GM23338 (cell line): ENCODE data around the gene STRA8. TPM values are rescaled to one million over a fixed set of nuclear protein-coding genes. Genes with fewer than 3 reads are reported as not detected.

Source experiments
- ATAC-seq: fragments of 200-7000 bp; cut with Tn5 transposase; 3 replicates; pipeline ENCODE4 v1.9.1; 2020
- DNase-seq: peaks from one replicate; pipeline ENCODE4 v3.0.0-alpha.2; 2015; ENCODE audit warnings: low spot score
- H2AFZ ChIP-seq: fragments of 200-600 bp; sonication (generic); 2 replicates; pipeline ENCODE4 v1.8.0; 2016; ENCODE audit warnings: antibody characterized with exemption, mild to moderate bottlenecking, moderate library complexity
- H3F3A ChIP-seq: fragments of 200-600 bp; sonication (generic); replicated peaks from 2 replicates; pipeline ENCODE4 v1.8.0; 2017; ENCODE audit warnings: antibody characterized with exemption, mixed run types, low read depth
- H3K27ac ChIP-seq: fragments of 200-600 bp; sonication (generic); 2 replicates; pipeline ENCODE4 v1.6.1; 2016; ENCODE audit warnings: low read depth
- H3K27me3 ChIP-seq: fragments of 200-600 bp; sonication (generic); 2 replicates; pipeline ENCODE4 v1.8.0; 2016; ENCODE audit warnings: mild to moderate bottlenecking, mixed run types, moderate library complexity; ENCODE audit not compliant: insufficient read depth
- H3K36me3 ChIP-seq: fragments of 200-600 bp; sonication (generic); 2 replicates; pipeline ENCODE4 v1.8.0; 2016; ENCODE audit warnings: mild to moderate bottlenecking; ENCODE audit not compliant: insufficient read depth
- H3K4me1 ChIP-seq: fragments of 200-600 bp; sonication (generic); 2 replicates; pipeline ENCODE4 v1.8.0; 2016; ENCODE audit warnings: mild to moderate bottlenecking, moderate library complexity; ENCODE audit not compliant: insufficient read depth
- H3K4me2 ChIP-seq: fragments of 200-600 bp; sonication (generic); 2 replicates; pipeline ENCODE4 v1.7.1; 2017; ENCODE audit warnings: mixed run types
- H3K4me3 ChIP-seq: fragments of 200-600 bp; sonication (generic); 2 replicates; pipeline ENCODE4 v1.6.1; 2016; ENCODE audit warnings: mixed run types
- H3K79me2 ChIP-seq: fragments of 200-600 bp; sonication (generic); replicated peaks from 2 replicates; pipeline ENCODE4 v1.8.0; 2017; ENCODE audit warnings: mild to moderate bottlenecking; ENCODE audit not compliant: insufficient read depth
- H3K9me2 ChIP-seq: fragments of 200-600 bp; sonication (generic); 2 replicates; pipeline ENCODE4 v1.8.0; 2017; ENCODE audit not compliant: insufficient read depth
- H4K20me1 ChIP-seq: fragments of 200-600 bp; sonication (generic); replicated peaks from 2 replicates; pipeline ENCODE4 v1.8.0; 2017; ENCODE audit warnings: mild to moderate bottlenecking; ENCODE audit not compliant: insufficient read depth
- H3K27ac Mint-ChIP-seq: 2 replicates; pipeline ENCODE4 v1.8.0; 2020; ENCODE audit warnings: inconsistent platforms, mild to moderate bottlenecking, moderate library complexity, mixed read lengths
- H3K27me3 Mint-ChIP-seq: 3 replicates; pipeline ENCODE4 v1.8.0; 2022; ENCODE audit warnings: low read depth, mild to moderate bottlenecking, moderate library complexity, mixed read lengths, inconsistent platforms; ENCODE audit not compliant: insufficient read depth, poor library complexity
- H3K36me3 Mint-ChIP-seq: 3 replicates; pipeline ENCODE4 v1.8.0; 2021; ENCODE audit warnings: low read depth, mild to moderate bottlenecking, inconsistent platforms, moderate library complexity, mixed read lengths
- H3K4me1 Mint-ChIP-seq: 3 replicates; pipeline ENCODE4 v1.8.0; 2020; ENCODE audit warnings: mild to moderate bottlenecking, inconsistent platforms, mixed read lengths
- H3K4me3 Mint-ChIP-seq: 3 replicates; pipeline ENCODE4 v1.8.0; 2021; ENCODE audit warnings: moderate library complexity, mild to moderate bottlenecking, inconsistent platforms, mixed read lengths
- H3K9me3 Mint-ChIP-seq: 3 replicates; pipeline ENCODE4 v1.8.0; 2020; ENCODE audit warnings: moderate library complexity, mild to moderate bottlenecking, inconsistent platforms, mixed read lengths
- CREB1 ChIP-seq: fragments of 250-450 bp; sonication (Bioruptor Pico); IDR thresholded peaks from 2 replicates; pipeline ENCODE4 v1.5.0; 2020; ENCODE audit warnings: low read depth, mild to moderate bottlenecking, moderate library complexity
- EZH2 ChIP-seq: fragments of 200-600 bp; sonication (generic); IDR thresholded peaks from one replicate; pipeline ENCODE4 v1.8.0; 2017; ENCODE audit warnings: antibody characterized with exemption, mild to moderate bottlenecking, low read depth; ENCODE audit not compliant: unreplicated experiment
- EZH2phosphoT487 ChIP-seq: fragments of 200-600 bp; sonication (generic); IDR thresholded peaks from one replicate; pipeline ENCODE4 v1.8.1; 2018; ENCODE audit warnings: antibody characterized with exemption; ENCODE audit not compliant: unreplicated experiment
- JUNB ChIP-seq: IDR thresholded peaks from one replicate; pipeline ENCODE4 v1.6.1; 2016; ENCODE audit warnings: antibody characterized with exemption; ENCODE audit not compliant: unreplicated experiment
- NANOG ChIP-seq: IDR thresholded peaks from 2 replicates; pipeline ENCODE4 v1.6.1; 2016; ENCODE audit warnings: antibody characterized with exemption, borderline replicate concordance
- POLR2AphosphoS5 ChIP-seq: IDR thresholded peaks from 2 replicates; pipeline ENCODE4 v1.6.1; 2016; ENCODE audit warnings: antibody characterized with exemption, low read depth
- STAT1 ChIP-seq: IDR thresholded peaks from one replicate; pipeline ENCODE4 v1.6.1; 2016; ENCODE audit warnings: antibody characterized with exemption; ENCODE audit not compliant: unreplicated experiment
- ZNF114 ChIP-seq: fragments of 250-450 bp; sonication (Bioruptor Pico); IDR thresholded peaks from 2 replicates; pipeline ENCODE4 v1.5.0; 2020; ENCODE audit warnings: mild to moderate bottlenecking, moderate library complexity
- ZNF331 ChIP-seq: fragments of 250-450 bp; sonication (Bioruptor Pico); IDR thresholded peaks from 2 replicates; pipeline ENCODE4 v1.5.0; 2020; ENCODE audit warnings: low read depth, mild to moderate bottlenecking, moderate library complexity
- polyA plus RNA-seq: library from polyadenylated mRNA; unstranded; fragments of >200 nt; fragmentation: Nextera tagmentation; extraction: Ambion mirVana; gene quantifications from 2 replicates; pipeline ENCODE4 v1.2.1, GENCODE V29; 2016
- total RNA-seq: library from RNA; depleted of rRNA; stranded (reverse); fragments of >200 nt; shearing (Covaris generic); gene quantifications from 2 replicates; pipeline ENCODE4 v1.2.3, GENCODE V29; 2014
- TF ChIP-seq, protein P1 (sequence below), 2 experiments: fragments of 200-600 bp in 1 of 2; sonication (generic) in 1 of 2; conservative IDR thresholded peaks; 2 replicates each; pipeline versions ENCODE4 v1.5.1 to v1.6.1; 2016 to 2017; ENCODE audit warnings: antibody characterized with exemption in 2 of 2, low read depth in 2 of 2, mild to moderate bottlenecking in 2 of 2, moderate library complexity in 1 of 2
- TF ChIP-seq, protein P2 (sequence below): fragments of 250-450 bp; sonication (Bioruptor Pico); IDR thresholded peaks from 2 replicates; pipeline ENCODE4 v1.5.0; 2020; ENCODE audit warnings: mild to moderate bottlenecking, moderate library complexity
- TF ChIP-seq, protein P3 (sequence below): IDR thresholded peaks from 2 replicates; pipeline ENCODE4 v1.6.1; 2016; ENCODE audit warnings: antibody characterized with exemption
- TF ChIP-seq, protein P4 (sequence below): IDR thresholded peaks from one replicate; pipeline ENCODE4 v1.6.1; 2018; ENCODE audit warnings: antibody characterized with exemption; ENCODE audit not compliant: unreplicated experiment

The STRA8 gene
- total and polyA plus RNA-seq, 2 experiments from 2014 or later = not detected

DNA sequence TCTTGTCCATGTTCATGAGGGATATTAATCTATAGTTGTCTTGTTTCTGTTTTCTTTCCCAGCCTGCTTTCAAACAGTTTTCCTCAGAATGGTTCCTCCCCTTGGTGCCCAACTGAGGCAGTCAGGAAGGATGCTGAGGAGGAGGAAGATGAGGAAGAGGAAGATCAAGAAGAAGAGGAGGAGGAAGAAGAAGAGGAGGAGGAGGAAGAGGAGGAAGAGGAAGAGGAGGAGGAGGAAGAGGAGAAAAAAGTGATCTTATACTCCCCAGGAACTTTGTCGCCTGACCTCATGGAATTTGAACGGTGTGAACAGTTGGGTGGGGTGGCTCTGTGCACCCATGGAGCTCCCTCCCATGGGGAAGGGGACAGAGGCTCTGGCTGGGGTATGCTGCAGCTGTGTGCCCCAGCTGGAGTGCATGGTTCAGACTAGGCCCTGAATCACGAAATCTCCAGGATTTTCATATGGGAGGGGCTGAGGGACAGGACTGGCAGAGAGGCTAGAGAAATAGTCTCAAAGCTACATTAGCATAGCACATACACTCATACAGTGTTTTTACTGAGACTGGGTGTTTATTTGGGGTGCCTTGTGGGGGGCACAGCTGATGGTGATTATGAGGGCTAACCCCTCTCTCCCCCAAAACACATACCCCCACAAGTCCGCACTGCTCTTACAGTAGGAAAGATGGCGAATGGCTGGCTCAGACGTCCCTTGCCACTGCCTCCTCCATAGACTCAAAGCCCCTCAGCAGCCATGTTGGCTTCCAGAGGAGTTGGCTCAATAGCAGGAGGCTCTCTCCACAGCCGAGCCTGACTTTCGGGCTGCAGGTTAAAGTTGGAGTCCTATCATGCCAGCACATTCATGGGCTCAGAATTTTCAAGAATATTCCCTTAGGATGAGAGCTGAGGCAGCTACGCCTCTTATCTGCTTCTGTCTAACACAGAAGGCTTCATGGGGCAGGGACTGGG, 11.9 kb downstream of the STRA8 start:
- Mint-ChIP-seq H3K9me3 (0 out of 3 replicates have a peak, but pooled peaks cover 4% of the 10 kb centered on the region), H3K36me3 (no peaks in the 10 kb centered on the region), H3K27me3 (peaks cover 7% of the 10 kb centered on the region), H3K27ac (no peak overlapping the region), H3K4me3 (no peak overlapping the region), H3K4me1 (peaks cover 13% of the 10 kb centered on the region)
- ATAC-seq (no peak), DNase-seq (no peak)
- no peak overlapping the region for H3K27ac ChIP-seq
- TF ChIP-seq, protein P1, sequence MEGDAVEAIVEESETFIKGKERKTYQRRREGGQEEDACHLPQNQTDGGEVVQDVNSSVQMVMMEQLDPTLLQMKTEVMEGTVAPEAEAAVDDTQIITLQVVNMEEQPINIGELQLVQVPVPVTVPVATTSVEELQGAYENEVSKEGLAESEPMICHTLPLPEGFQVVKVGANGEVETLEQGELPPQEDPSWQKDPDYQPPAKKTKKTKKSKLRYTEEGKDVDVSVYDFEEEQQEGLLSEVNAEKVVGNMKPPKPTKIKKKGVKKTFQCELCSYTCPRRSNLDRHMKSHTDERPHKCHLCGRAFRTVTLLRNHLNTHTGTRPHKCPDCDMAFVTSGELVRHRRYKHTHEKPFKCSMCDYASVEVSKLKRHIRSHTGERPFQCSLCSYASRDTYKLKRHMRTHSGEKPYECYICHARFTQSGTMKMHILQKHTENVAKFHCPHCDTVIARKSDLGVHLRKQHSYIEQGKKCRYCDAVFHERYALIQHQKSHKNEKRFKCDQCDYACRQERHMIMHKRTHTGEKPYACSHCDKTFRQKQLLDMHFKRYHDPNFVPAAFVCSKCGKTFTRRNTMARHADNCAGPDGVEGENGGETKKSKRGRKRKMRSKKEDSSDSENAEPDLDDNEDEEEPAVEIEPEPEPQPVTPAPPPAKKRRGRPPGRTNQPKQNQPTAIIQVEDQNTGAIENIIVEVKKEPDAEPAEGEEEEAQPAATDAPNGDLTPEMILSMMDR (conservative IDR thresholded peaks at IDR 0.05; ENCODE audit: low read depth in 2 of 2) = no peak
- no peak for TF ChIP-seq JUNB
- no peak for TF ChIP-seq POLR2AphosphoS5
- TF ChIP-seq, protein P2, sequence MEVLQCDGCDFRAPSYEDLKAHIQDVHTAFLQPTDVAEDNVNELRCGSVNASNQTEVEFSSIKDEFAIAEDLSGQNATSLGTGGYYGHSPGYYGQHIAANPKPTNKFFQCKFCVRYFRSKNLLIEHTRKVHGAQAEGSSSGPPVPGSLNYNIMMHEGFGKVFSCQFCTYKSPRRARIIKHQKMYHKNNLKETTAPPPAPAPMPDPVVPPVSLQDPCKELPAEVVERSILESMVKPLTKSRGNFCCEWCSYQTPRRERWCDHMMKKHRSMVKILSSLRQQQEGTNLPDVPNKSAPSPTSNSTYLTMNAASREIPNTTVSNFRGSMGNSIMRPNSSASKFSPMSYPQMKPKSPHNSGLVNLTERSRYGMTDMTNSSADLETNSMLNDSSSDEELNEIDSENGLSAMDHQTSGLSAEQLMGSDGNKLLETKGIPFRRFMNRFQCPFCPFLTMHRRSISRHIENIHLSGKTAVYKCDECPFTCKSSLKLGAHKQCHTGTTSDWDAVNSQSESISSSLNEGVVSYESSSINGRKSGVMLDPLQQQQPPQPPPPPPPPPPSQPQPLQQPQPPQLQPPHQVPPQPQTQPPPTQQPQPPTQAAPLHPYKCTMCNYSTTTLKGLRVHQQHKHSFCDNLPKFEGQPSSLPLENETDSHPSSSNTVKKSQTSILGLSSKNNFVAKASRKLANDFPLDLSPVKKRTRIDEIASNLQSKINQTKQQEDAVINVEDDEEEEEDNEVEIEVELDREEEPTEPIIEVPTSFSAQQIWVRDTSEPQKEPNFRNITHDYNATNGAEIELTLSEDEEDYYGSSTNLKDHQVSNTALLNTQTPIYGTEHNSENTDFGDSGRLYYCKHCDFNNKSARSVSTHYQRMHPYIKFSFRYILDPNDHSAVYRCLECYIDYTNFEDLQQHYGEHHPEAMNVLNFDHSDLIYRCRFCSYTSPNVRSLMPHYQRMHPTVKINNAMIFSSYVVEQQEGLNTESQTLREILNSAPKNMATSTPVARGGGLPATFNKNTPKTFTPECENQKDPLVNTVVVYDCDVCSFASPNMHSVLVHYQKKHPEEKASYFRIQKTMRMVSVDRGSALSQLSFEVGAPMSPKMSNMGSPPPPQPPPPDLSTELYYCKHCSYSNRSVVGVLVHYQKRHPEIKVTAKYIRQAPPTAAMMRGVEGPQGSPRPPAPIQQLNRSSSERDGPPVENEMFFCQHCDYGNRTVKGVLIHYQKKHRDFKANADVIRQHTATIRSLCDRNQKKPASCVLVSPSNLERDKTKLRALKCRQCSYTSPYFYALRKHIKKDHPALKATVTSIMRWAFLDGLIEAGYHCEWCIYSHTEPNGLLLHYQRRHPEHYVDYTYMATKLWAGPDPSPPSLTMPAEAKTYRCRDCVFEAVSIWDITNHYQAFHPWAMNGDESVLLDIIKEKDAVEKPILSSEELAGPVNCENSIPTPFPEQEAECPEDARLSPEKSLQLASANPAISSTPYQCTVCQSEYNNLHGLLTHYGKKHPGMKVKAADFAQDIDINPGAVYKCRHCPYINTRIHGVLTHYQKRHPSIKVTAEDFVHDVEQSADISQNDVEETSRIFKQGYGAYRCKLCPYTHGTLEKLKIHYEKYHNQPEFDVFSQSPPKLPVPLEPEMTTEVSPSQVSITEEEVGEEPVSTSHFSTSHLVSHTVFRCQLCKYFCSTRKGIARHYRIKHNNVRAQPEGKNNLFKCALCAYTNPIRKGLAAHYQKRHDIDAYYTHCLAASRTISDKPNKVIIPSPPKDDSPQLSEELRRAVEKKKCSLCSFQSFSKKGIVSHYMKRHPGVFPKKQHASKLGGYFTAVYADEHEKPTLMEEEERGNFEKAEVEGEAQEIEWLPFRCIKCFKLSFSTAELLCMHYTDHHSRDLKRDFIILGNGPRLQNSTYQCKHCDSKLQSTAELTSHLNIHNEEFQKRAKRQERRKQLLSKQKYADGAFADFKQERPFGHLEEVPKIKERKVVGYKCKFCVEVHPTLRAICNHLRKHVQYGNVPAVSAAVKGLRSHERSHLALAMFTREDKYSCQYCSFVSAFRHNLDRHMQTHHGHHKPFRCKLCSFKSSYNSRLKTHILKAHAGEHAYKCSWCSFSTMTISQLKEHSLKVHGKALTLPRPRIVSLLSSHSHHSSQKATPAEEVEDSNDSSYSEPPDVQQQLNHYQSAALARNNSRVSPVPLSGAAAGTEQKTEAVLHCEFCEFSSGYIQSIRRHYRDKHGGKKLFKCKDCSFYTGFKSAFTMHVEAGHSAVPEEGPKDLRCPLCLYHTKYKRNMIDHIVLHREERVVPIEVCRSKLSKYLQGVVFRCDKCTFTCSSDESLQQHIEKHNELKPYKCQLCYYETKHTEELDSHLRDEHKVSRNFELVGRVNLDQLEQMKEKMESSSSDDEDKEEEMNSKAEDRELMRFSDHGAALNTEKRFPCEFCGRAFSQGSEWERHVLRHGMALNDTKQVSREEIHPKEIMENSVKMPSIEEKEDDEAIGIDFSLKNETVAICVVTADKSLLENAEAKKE (CRISPR knock-in tag) = no peak
- no peak for TF ChIP-seq ZNF331 (CRISPR knock-in tag)
- TF ChIP-seq EZH2 = no peak
- TF ChIP-seq STAT1 = no peak
- TF ChIP-seq CREB1 (CRISPR knock-in tag) = no peak
- TF ChIP-seq EZH2phosphoT487 = no peak
- TF ChIP-seq, protein P3, sequence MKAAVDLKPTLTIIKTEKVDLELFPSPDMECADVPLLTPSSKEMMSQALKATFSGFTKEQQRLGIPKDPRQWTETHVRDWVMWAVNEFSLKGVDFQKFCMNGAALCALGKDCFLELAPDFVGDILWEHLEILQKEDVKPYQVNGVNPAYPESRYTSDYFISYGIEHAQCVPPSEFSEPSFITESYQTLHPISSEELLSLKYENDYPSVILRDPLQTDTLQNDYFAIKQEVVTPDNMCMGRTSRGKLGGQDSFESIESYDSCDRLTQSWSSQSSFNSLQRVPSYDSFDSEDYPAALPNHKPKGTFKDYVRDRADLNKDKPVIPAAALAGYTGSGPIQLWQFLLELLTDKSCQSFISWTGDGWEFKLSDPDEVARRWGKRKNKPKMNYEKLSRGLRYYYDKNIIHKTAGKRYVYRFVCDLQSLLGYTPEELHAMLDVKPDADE = no peak
- TF ChIP-seq, protein P4, sequence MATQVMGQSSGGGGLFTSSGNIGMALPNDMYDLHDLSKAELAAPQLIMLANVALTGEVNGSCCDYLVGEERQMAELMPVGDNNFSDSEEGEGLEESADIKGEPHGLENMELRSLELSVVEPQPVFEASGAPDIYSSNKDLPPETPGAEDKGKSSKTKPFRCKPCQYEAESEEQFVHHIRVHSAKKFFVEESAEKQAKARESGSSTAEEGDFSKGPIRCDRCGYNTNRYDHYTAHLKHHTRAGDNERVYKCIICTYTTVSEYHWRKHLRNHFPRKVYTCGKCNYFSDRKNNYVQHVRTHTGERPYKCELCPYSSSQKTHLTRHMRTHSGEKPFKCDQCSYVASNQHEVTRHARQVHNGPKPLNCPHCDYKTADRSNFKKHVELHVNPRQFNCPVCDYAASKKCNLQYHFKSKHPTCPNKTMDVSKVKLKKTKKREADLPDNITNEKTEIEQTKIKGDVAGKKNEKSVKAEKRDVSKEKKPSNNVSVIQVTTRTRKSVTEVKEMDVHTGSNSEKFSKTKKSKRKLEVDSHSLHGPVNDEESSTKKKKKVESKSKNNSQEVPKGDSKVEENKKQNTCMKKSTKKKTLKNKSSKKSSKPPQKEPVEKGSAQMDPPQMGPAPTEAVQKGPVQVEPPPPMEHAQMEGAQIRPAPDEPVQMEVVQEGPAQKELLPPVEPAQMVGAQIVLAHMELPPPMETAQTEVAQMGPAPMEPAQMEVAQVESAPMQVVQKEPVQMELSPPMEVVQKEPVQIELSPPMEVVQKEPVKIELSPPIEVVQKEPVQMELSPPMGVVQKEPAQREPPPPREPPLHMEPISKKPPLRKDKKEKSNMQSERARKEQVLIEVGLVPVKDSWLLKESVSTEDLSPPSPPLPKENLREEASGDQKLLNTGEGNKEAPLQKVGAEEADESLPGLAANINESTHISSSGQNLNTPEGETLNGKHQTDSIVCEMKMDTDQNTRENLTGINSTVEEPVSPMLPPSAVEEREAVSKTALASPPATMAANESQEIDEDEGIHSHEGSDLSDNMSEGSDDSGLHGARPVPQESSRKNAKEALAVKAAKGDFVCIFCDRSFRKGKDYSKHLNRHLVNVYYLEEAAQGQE = no peak
- no peak for TF ChIP-seq NANOG
- TF ChIP-seq ZNF114 (CRISPR knock-in tag) = no peak
- H3K79me2 ChIP-seq = no peaks in the 10 kb centered on the region
- H3K27me3 ChIP-seq = no peaks in the 10 kb centered on the region
- no peaks in the 10 kb centered on the region for H4K20me1 ChIP-seq
- 0 out of 2 replicates have a peak, but pooled peaks cover under 1% of the 10 kb centered on the region for H3K4me1 ChIP-seq
- no peaks in the 10 kb centered on the region for H3K9me2 ChIP-seq
- H3K36me3 ChIP-seq = no peaks in the 10 kb centered on the region
- H2AFZ ChIP-seq = no peak overlapping the region
- H3K4me3 ChIP-seq = no peak overlapping the region
- H3F3A ChIP-seq = no peaks in the 10 kb centered on the region
- no peak overlapping the region for H3K4me2 ChIP-seq
